HEK293T (cell line): ENCODE results near the gene SUSD6.

Source experiments
- ARNT ChIP-seq: fragments of 450-650 bp; IDR thresholded peaks from 2 replicates; pipeline ENCODE4 v1.6.1; 2017; ENCODE audit warnings: mild to moderate bottlenecking
- BHLHE40 ChIP-seq: fragments of 450-650 bp; IDR thresholded peaks from 2 replicates; pipeline ENCODE4 v1.6.1; 2016; ENCODE audit warnings: mild to moderate bottlenecking, moderate library complexity, borderline replicate concordance
- ELF4 ChIP-seq: fragments of 450-650 bp; IDR thresholded peaks from 2 replicates; pipeline ENCODE4 v1.6.1; 2017; ENCODE audit warnings: antibody characterized with exemption
- FOXK2 ChIP-seq: fragments of 450-650 bp; IDR thresholded peaks from 2 replicates; pipeline ENCODE4 v1.6.1; 2016; ENCODE audit warnings: mild to moderate bottlenecking
- FOXM1 ChIP-seq: fragments of 450-650 bp; IDR thresholded peaks from 2 replicates; pipeline ENCODE4 v1.6.1; 2017; ENCODE audit warnings: mild to moderate bottlenecking, borderline replicate concordance
- LEF1 ChIP-seq: fragments of 450-650 bp; IDR thresholded peaks from 2 replicates; pipeline ENCODE4 v1.6.1; 2017; ENCODE audit warnings: mild to moderate bottlenecking, borderline replicate concordance
- SP1 ChIP-seq: fragments of 450-650 bp; IDR thresholded peaks from 2 replicates; pipeline ENCODE4 v1.6.1; 2017
- ZNF384 ChIP-seq: fragments of 450-650 bp; IDR thresholded peaks from 2 replicates; pipeline ENCODE4 v1.6.1; 2016

DNA sequence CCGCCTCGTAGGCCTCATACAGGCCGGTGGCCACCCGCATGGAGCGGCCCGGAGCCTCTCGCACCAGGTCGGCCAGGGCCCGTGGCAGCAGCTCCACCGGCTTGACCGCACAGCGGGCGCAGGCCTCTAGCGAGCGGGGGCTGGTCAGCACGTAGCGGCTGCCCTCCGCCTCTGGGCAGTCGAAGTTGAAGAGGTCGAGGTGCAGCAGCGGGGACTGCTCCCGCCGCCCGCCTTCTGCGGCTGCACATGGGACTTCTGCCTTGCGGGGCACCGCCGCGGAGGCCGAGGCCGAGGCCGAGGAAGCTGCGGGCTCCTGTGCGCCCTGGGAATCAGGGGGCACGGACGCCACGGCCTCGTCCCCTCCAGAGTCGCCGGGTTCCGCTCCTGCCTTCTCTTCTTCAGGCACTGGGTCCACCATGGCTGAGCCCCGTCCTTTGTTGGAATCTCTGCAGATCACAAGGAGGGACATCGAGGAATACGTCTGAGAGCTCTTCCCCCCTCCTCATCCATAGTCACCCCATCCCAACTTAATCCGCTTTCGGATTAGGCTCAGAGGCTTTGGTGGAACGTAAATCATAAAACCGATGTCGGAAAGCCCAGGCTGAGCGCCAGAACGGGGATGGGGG, 38.1 kb upstream of the SUSD6 start:
- TF ChIP-seq FOXK2 (no peak), ELF4 (no peak), FOXM1 (no peak), SP1 (no peak), BHLHE40 (no peak), ARNT (no peak), ZNF384 (no peak), LEF1 (no peak)
